ENCODE results near the gene CCR1. TPM values are rescaled to one million over a fixed set of nuclear protein-coding genes. Genes with fewer than 3 reads are reported as not detected.
"Not testable (repeated sequence)": the region's sequence is repeated elsewhere in the genome, so short reads cannot be mapped to it uniquely, and the experiment has no call there.

The CCR1 gene
- total RNA-seq, 1 donor from 2014 or later: not detected

- Histone ChIP-seq H3K4me3 (ENCODE audit: low read depth, low read length) (no peak overlapping the region), H3K36me3 (ENCODE audit: control insufficient read depth, insufficient read depth, low read length) (no peaks in the 10 kb centered on the region), H3K27me3 (ENCODE audit: control insufficient read depth, insufficient read depth, low read length) (peaks cover 7% of the 10 kb centered on the region)
- TF ChIP-seq, protein P1, sequence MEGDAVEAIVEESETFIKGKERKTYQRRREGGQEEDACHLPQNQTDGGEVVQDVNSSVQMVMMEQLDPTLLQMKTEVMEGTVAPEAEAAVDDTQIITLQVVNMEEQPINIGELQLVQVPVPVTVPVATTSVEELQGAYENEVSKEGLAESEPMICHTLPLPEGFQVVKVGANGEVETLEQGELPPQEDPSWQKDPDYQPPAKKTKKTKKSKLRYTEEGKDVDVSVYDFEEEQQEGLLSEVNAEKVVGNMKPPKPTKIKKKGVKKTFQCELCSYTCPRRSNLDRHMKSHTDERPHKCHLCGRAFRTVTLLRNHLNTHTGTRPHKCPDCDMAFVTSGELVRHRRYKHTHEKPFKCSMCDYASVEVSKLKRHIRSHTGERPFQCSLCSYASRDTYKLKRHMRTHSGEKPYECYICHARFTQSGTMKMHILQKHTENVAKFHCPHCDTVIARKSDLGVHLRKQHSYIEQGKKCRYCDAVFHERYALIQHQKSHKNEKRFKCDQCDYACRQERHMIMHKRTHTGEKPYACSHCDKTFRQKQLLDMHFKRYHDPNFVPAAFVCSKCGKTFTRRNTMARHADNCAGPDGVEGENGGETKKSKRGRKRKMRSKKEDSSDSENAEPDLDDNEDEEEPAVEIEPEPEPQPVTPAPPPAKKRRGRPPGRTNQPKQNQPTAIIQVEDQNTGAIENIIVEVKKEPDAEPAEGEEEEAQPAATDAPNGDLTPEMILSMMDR (IDR thresholded peaks at IDR 0.05; ENCODE audit: insufficient read depth, low read length, severe bottlenecking): no peak
- DNase-seq (ENCODE audit: low read depth): peak; percentile 16
- FAIRE-seq: no peak
Observed at GRCh38 chr3:46209746-46210470, 1.8 kb upstream of the CCR1 start.

DNA sequence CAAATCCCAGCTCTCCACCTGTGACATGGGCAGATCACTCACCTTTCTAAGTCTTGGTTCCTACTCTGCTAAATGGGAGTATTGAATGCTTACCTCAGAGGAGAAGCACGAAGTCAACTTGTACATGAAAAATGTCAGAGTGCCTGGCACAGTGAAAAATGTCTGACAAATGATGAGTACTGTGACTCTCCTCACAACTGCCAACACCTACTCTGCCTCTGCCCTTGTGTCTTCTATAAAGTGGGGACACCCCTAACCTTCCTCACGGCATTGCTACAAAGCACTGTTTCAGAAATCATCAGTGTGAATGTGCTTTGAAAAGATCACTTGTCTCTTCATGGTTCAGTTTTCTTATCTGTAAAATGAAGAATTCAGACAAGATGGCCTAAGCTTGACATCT is 940 bp upstream of the CCR1 start:
- no peaks in the 10 kb centered on the region for H3K36me3 ChIP-seq (ENCODE audit: control insufficient read depth, insufficient read depth, low read length)
- no peak for DNase-seq (ENCODE audit: low read depth)
- FAIRE-seq: peak; percentile 62
- TF ChIP-seq, protein P1 (IDR thresholded peaks at IDR 0.05; ENCODE audit: insufficient read depth, low read length, severe bottlenecking): no peak
- H3K4me3 ChIP-seq (ENCODE audit: low read depth, low read length): no peak overlapping the region
- peaks cover 5% of the 10 kb centered on the region for H3K27me3 ChIP-seq (ENCODE audit: control insufficient read depth, insufficient read depth, low read length)

GRCh38 chr3:46207514-46207913 is 599 bp downstream of the CCR1 start:
- not testable (repeated sequence) for H3K36me3 ChIP-seq (ENCODE audit: control insufficient read depth, insufficient read depth, low read length); FAIRE-seq; H3K4me3 ChIP-seq (ENCODE audit: low read depth, low read length); H3K27me3 ChIP-seq (ENCODE audit: control insufficient read depth, insufficient read depth, low read length); DNase-seq (ENCODE audit: low read depth)

- peak; percentile 17 for DNase-seq (ENCODE audit: low read depth)
- TF ChIP-seq, protein P1 (IDR thresholded peaks at IDR 0.05; ENCODE audit: insufficient read depth, low read length, severe bottlenecking): no peak
- Histone ChIP-seq H3K4me3 (ENCODE audit: low read depth, low read length) (no peak overlapping the region), H3K36me3 (ENCODE audit: control insufficient read depth, insufficient read depth, low read length) (no peaks in the 10 kb centered on the region), H3K27me3 (ENCODE audit: control insufficient read depth, insufficient read depth, low read length) (no peaks in the 10 kb centered on the region)
- FAIRE-seq: no peak
Observed at GRCh38 chr3:46206282-46207015, 1.7 kb downstream of the CCR1 start.

- Histone ChIP-seq H3K4me3 (ENCODE audit: low read depth, low read length) (no peak overlapping the region), H3K36me3 (ENCODE audit: control insufficient read depth, insufficient read depth, low read length) (no peaks in the 10 kb centered on the region), H3K27me3 (ENCODE audit: control insufficient read depth, insufficient read depth, low read length) (no peaks in the 10 kb centered on the region)
- DNase-seq (ENCODE audit: low read depth): no peak
- FAIRE-seq: no peak
- TF ChIP-seq, protein P1 (IDR thresholded peaks at IDR 0.05; ENCODE audit: insufficient read depth, low read length, severe bottlenecking): no peak
Observed at GRCh38 chr3:46205286-46205960, 2.7 kb downstream of the CCR1 start.

DNA sequence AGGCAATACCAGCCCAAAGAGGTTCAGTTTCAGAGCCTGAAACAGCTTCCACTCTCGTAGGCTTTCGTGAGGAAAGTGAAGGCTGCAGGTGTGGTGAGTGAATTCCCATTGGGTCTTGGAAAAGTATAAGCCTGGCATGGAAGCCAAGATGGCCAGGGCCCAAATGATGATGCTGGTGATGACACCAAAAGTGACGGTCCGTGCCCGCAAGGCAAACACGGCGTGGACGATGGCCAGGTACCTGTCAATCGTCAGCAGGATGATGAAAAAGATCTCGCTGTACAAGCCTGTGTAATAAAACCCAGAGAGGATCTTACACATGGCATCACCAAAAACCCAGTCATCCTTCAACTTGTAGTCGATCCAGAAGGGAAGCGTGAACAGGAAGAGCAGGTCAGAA is 4.4 kb downstream of the CCR1 start:
- Histone ChIP-seq H3K4me3 (ENCODE audit: low read depth, low read length) (no peak overlapping the region), H3K36me3 (ENCODE audit: control insufficient read depth, insufficient read depth, low read length) (no peaks in the 10 kb centered on the region), H3K27me3 (ENCODE audit: control insufficient read depth, insufficient read depth, low read length) (no peaks in the 10 kb centered on the region)
- no peak for FAIRE-seq
- TF ChIP-seq, protein P1 (IDR thresholded peaks at IDR 0.05; ENCODE audit: insufficient read depth, low read length, severe bottlenecking): no peak
- DNase-seq (ENCODE audit: low read depth): no peak

All from bronchial epithelial cell (primary cell).